HG03066 (cell line): ENCODE measurements around the gene DTX4.
"Not testable (repeated sequence)": the region's sequence is repeated elsewhere in the genome, so short reads cannot be mapped to it uniquely, and the experiment has no call there.

Experiments used
- ATAC-seq: cut with Tn5 transposase; IDR thresholded peaks from one replicate; pipeline ENCODE4 v1.9.1; 2021; ENCODE audit warnings: low read depth; ENCODE audit not compliant: unreplicated experiment

DTX4 gene

DNA sequence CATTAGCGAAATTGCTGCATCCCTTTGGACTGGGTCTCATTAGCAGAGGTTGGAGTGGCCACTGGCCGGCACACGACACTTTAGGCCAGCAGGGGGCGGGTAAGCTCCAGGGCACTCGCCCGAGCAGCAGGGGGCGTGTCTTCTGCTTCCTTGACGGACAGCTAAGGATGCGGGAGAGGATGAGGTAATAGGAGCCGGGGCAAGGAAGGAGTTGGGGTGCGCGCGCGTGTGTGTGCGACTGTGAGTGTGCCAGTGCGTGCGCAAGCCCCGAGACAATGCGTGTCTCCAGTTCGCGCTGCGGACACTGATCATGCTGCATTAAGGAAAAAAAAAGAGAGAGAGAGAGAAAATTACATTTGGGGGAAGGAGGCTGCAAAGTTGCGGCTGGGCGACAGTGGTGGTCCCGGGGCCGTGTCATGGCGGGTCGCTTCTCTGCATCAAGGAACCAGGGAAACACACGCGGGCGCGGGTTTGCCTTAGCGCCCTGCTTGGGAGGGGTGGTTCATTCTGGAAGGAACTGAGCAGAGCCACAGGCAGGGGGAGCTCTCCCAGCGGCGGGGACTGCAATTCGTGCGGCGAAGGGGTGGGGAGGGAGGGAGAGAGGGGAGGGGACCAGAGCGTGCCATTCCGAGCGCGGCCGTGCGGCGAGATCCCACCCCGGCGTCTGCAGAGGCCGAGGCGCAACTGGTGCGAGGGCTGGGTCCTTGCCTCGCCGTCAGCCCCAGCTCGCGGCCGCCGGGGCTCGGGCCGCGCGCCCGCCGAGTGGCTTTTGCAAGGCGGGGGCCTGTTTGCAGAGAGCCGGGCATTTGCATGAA, at the start of gene DTX4:
DTX4 (plus strand) TSS at position 625 of the 815 bp plus-strand sequence. CDS start 464 bp downstream, outside the sequence.
- ATAC-seq = peak; percentile 71

DNA sequence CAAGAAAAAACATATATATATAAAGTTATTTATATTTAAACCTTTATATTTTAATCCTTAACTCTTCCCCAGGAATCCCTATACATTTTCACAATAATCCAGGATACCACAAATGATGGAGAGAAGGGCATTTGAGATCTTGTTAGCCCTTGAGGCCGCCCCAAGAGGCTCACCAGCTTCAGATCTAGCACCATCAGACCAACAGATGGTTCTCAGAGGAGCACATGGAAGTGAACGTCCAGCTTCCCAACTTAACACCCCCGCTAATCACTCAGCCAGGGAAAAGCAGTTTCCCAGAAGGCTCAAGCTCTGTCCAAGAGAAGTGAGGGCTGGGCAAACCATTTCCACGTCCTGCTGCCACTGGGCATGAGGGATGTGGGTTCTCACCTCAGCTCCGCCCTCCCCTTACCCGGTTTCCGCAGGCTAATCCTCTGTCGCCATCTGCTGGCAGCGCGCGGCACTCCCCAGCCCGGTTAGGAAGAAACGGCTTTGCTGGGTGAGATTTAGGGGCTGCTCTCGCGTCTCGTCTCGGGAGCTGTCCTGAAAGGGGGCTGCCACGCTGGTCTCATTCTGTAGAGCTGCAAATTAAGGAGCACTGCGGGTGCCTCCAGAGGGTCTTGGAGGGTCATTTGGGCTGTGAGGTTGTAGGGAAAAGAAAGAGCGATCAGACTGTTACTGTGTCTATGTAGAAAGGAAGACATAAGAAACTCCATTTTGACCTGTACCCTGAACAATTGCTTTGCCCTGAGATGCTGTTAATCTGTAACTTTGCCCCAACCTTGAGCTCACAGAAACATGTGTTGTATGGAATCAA, 36.1 kb upstream of the DTX4 start:
- ATAC-seq = peak; percentile 95

DNA sequence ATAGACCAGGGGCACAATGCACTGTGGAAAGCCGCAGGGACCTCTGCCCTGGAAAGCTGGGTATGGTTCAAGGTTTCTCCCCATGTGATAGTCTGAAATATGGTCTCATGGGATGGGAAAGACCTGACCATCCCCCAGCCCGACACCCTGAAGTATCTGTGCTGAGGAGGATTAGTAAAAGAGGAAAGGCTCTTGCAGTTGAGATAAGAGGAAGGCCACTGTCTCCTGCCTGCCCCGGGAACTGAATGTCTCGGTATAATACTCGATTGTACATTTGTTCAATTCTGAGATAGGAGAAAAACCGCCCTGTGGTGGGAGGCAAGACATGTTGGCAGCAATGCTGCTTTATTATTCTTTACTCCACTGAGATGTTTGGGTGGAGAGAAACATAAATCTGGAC, 35.4 kb upstream of the DTX4 start:
- not testable (repeated sequence) for ATAC-seq

DNA sequence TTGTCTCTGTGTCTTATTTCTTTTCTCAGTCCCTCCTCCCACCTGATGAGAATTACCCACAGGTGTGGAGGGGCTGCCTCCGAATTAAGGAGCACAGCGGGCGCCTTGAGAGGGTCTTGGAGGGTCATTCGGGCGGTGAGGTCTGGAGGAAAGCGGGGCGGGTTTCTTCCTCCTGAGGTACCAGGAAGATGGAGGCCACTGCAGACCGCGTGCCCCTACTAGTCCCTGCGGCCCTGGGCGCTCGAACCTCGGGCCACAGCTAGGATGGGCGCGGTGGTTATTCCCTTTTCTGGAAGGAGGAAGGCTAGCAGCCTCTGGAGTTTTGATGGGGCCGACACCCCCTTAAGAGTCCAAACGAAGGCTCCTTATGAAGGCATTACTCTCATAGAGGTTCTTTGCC, 34.7 kb upstream of the DTX4 start:
- ATAC-seq = no peak

DNA sequence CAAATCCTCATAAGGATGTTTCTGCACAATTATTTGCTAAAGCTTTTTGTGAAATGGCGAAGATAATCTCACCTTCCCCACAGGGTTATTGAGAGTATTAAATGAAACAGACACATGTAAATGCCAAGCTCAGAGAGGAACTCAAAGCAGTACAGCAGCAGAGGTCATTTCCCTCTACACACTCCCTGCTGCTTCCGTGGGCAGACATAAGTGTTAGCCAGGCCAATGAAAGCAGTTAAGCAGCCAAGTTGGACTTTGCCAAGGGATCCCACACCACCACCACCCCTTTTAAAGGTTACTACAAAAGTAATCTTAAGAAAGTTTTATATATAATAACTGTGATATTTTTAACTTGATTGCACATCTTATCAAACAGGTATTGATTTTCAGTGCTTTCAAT, 33.3 kb upstream of the DTX4 start:
- no peak for ATAC-seq

DNA sequence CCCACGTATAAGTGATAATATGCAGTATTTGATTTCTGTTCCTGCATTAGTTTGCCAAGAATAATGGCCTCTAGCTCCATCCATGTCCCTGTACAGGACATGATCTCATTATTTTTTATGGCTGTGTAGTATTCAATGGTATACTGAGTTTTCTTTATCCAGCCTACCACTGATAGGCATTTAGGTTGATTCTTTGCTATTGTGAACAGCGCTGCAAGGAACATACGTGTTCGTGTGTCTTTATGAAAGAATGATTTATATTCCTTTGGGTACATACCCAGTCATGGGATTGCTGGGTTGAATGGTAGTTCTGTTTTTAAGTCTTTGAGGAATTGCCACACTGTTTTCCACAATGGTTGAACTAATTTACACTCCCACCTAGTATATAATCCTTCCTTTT, 30.7 kb upstream of the DTX4 start:
- ATAC-seq = no peak

DNA sequence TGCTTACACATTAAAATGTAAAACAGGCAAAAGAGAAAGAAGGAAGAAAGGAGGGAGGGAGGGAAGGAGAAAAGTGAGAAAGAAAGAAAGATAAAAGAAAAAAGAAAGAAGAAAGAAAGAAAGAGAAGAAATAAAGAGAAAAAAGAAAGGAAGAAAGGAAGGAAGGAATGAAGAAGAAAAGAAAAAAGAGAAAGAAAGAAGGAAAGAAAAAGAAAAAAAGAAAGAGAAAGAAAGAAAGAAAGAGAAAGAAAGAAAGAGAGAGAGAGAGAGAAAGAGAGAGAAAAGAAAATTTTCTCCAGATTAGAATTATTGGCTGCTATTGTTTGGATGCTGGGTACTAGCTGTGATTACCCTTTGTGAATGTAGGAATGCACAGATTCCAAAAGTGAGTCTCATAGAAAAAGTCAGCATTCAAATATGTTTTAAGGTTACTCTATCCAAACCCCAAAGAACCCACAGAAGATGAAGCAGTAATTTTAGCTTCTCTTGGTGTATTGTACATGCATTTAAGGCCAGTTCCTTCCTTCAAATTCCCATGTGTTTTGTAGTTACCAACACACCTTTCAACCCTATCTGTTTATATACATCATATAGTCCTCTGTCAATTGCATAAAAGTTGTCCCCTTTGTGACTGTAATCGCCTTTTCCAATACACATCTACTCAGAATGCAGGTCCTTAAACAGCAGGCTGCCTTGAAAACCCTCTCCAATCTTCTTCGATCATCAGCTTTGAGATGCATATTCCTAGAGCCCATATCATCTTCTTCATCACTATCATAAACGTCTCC, 30.1 kb upstream of the DTX4 start:
- no peak for ATAC-seq

DNA sequence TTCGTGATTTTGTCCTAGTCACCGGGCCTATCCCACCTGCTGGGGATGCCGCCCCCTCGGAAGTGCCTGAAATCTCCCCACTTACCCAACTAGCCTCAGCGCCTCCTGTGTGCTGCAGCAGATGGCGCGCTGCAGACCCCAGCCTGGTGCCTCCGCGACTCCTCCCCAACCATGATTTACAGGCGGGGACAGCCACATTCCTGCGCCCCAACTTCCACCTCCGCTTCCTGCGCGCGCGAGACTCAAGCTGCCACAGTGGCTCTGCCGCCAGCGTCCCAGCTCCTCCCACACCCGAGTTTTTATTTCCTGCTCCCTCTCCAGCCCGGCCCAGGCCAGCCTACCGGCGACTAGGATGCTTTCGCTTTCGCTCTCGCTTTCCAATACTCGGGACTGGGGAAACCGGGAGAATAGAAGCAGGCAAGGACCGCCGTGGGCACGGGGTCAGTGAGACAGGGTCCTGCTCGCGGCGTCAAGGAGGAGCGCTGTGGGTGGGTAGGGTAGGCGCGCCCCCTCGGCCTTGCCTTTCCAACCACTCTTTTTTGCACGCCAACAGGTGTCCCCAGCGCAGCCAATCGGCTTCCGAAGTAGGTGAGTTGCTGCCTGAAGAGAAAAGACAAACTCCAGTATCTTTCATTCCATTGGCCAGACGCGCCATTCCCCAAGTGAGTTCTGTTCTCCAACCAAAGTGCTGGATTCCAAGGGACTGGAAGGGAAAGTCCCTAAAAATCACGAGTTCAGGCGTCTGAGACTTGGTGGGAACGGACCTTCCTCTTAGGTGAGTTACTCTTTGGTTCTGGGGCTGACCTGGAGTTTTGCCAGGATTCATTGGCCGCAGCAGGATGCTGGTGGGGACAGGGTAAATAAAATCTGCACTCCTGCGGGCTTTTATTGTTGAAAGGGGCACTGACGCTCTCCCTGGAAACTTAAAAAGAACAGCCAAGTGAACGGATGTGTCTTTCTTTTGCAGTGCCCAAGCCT, 29.1 kb upstream of the DTX4 start, which contains the start of gene FAM111A:
FAM111A (plus strand) TSS at position 327 of the 978 bp plus-strand sequence. CDS start 6,017 bp downstream, outside the sequence.
- ATAC-seq = peak; percentile 55

DNA sequence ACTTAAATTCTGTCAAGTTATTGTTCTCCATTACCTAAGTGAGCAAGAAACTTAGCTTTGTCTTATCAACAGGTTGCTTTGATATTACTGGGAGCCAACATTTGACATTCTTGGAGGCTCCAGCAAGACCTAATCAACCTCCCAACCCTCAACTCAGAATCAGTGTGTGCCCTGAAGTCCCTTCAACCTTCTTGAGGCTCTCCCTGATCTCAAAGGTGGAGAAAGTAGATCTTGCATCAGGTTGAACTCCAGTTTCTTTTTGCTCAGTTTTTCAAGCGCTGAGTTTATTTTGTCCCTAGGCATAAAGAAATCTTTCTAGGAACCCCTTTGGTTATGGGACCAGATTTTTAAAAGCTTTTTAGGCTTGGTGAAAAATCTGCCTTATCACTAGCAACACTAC, 27.8 kb upstream of the DTX4 start:
- ATAC-seq = no peak

DNA sequence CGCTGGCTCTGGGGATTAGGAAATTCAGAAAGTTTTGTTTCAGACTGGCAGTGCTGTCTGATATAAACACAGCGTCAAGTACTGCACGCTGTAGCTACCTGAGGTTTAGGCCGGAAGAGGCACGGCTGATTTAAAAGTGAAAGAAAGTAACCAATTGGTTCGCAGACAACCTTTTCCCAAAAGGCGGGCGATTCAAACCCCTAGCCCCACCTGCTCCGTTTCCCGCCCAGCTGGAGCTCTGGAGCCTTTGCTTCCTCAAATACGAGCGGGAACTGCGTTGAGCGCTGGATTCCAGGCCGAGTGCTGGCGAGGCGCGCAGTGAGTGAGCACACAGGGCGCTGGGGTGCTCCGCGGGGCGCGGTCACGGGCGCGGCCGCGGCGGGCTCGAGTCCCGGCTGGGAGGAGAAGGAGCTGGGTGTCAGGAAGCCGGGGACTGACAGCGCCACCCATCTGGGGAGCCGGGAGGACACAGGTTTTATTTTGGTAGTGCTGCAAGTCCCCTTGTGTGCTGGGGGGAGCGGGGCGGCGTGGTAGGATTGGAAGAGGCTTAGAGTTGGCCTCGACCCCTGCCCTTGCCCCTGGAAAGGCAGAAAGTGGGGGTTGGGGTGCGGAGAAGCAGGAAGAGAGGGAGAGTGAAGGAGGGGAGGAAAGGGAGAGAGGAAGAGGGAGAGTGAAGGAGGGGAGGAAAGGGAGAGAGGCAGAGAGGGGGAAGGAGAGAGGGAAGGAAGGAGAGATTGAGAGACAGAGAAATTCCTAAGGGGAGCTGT, 27.2 kb upstream of the DTX4 start:
- peak; percentile 57 for ATAC-seq

DNA sequence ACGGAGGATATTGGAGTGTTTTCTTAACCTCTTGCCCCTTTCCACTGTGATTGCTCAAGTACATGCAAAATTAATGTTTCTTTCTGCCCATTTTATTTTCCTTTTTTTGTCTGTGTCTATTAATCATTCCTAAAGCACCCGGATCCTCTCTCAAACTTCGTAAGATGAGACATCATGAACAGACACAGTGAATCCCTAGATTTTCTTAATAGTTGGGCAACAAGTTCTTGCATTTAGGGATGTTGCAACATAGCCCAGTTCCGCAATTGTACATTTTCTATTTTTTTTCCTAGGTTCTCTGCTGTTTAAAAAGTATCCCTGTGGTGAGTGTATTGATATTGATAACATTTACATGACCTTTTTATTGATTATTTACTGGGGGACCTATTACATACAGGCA, 26.4 kb upstream of the DTX4 start:
- no peak for ATAC-seq

DNA sequence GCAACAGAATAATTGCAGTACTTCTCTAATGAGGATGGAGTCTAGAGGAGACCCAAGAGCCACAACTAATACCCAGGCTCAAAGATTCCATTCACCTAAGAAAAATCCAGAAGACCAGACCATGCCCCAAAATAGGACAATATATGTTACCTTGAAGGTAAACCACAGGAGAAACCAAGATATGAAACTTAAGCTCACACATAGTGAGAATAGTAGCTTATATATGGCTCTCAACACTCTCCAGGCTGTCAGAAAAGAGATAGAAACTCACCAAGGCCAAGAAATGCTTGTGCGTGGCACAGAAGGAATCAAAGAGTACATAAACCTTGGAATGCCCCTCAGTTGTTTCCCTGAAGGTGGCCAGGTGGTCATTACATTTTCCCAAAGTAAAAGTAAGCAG, 20.2 kb upstream of the DTX4 start:
- peak; percentile 60 for ATAC-seq

DNA sequence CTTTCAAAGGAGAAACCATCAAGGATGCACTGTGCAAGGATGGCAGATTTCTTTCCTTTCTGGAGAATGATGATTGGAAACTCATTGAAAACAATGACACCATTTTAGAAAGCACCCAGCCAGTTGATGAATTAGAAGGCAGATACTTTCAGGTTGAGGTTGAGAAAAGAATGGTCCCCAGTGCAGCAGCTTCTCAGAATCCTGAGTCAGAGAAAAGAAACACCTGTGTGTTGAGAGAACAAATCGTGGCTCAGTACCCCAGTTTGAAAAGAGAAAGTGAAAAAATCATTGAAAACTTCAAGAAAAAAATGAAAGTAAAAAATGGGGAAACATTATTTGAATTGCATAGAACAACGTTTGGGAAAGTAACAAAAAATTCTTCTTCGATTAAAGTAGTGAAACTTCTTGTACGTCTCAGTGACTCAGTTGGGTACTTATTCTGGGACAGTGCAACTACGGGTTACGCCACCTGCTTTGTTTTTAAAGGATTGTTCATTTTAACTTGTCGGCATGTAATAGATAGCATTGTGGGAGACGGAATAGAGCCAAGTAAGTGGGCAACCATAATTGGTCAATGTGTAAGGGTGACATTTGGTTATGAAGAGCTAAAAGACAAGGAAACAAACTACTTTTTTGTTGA, 19.5 kb upstream of the DTX4 start:
- peak; percentile 88 for ATAC-seq

DNA sequence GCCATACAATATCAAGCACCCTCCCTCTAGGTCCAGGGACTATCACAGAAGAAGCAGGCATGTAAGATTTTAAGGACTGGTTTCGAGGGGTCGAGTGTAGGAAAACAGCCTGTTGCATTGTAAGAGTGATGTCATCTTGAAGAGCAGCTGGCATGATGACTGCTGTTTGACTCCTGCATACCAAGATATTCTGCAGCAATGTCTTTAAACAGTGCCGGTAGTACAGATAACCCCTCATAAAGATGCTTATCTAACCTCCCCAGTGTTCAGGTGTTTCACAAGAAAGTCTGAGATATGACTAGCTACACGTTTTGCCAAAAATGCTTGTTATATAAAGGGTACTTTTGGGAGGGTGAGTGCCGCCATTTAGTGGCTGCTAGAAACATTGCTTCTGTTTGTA, 17.3 kb upstream of the DTX4 start:
- ATAC-seq = no peak

DNA sequence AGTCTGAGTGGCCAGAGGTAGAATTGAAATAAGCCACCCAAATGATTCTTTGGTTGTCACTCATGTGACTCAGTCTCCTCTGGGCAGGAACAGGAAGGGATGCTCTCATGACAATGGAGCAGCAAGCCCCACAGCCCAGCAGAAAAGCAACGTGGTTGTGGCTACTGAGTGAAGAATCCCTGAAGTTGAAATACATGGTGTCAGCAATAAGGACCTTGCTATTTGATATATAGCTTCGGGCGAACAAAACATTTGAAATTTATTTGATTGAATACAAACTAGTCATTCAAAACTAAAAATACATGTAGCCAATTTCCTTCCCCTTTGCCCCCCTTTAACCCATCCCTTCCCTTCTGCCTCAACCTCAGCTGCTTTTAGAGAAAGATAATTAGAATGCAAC, 14.5 kb upstream of the DTX4 start:
- ATAC-seq = no peak

DNA sequence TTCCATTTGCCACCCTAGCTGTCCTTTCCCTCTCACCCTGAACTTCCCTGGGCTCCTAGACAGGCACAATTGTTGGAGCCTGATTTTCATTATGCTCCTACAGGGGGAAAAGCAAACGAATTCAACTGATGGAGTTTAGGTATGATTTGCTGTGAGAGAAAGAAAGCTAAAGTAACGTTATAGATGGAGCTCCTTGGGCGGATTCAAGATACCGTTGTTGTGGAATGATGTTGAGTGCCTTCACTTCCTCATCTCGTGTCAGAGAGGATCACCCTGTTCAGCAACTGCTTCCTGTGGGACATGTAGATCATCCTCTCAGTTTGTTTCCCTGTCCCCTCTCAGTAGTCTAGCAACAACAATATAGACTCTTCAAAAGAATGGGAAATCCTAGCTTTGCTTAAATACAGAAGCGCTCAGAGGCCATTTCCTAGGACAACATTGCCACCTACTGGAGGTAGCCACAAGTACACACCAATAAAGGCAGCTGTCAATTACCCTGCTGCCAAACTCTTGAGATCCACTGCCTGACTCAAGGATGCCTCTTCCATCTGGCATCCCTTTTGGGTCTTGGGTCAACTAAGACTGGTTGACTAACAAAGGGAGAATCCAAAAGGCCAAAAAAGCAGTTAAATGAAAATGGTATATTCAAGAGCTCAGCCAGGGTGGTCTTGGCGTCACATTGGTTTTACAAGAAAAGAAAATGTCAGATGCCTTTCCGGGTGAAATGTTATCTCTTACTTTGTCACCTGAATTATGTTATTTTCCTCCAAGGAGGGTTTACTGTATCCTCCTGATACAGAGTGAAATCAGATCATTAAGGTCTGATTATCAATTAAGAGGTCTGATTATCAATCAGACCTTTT, 13.5 kb upstream of the DTX4 start:
- peak; percentile 94 for ATAC-seq

DNA sequence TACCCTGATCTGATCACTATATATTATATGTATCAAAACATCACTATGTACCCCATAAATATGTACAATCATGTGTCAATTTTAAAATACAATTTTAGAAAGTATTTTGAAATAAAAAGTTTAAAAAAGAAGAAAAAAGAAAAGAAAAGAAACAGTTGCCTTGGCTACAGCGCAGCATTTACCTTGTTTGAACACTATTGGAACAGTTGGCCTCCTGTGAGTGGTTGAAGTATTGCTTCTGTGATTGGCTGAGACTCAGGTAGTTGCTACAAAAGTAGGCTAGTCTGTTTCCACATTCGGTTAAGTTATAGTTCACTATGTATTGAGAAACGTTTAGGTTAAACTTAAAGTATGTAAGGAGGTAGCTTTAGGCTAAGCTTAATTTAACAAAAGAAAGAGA, 7.9 kb upstream of the DTX4 start:
- no peak for ATAC-seq
